Measurements from ENCODE around the gene SLC44A3.

SLC44A3 gene

GRCh38 chr1:94819945-94820746, at the start of gene SLC44A3:
Gene SLC44A3 (plus strand): TSS chr1:94820357. CDS start chr1:94820452, 95 bp downstream.
- DNase-seq, result no peak

- DNase-seq, result no peak
Observed at GRCh38 chr1:94772230-94772641, 47.9 kb upstream of the SLC44A3 start.

GRCh38 chr1:94772845-94773244, 47.3 kb upstream of the SLC44A3 start:
- DNase-seq, result no peak

GRCh38 chr1:94773296-94773809, 46.8 kb upstream of the SLC44A3 start:
- no peak for DNase-seq

- DNase-seq, result no peak
Observed at GRCh38 chr1:94773931-94774422, 46.2 kb upstream of the SLC44A3 start.

GRCh38 chr1:94776474-94776873, 43.7 kb upstream of the SLC44A3 start:
- no peak for DNase-seq

- DNase-seq, result no peak
Observed at GRCh38 chr1:94777281-94777680, 42.9 kb upstream of the SLC44A3 start.

- DNase-seq, result no peak
Observed at GRCh38 chr1:94778808-94779207, 41.3 kb upstream of the SLC44A3 start.

- no peak for DNase-seq
Observed at GRCh38 chr1:94783342-94784189, 36.6 kb upstream of the SLC44A3 start.

- DNase-seq, result no peak
Observed at GRCh38 chr1:94784190-94784515, 36.0 kb upstream of the SLC44A3 start.

- DNase-seq, result no peak
Observed at GRCh38 chr1:94787691-94788090, 32.5 kb upstream of the SLC44A3 start.

GRCh38 chr1:94790246-94790645, 29.9 kb upstream of the SLC44A3 start:
- no peak for DNase-seq

GRCh38 chr1:94790670-94791069, 29.5 kb upstream of the SLC44A3 start:
- no peak for DNase-seq

GRCh38 chr1:94792473-94793295, 27.5 kb upstream of the SLC44A3 start:
- DNase-seq, result peak; percentile 64

- DNase-seq, result no peak
Observed at GRCh38 chr1:94793296-94793656, 26.9 kb upstream of the SLC44A3 start.

- no peak for DNase-seq
Observed at GRCh38 chr1:94795434-94795833, 24.7 kb upstream of the SLC44A3 start.

GRCh38 chr1:94796266-94796665, 23.9 kb upstream of the SLC44A3 start:
- DNase-seq, result no peak

- DNase-seq, result no peak
Observed at GRCh38 chr1:94797291-94797690, 22.9 kb upstream of the SLC44A3 start.

GRCh38 chr1:94798054-94798453, 22.1 kb upstream of the SLC44A3 start:
- DNase-seq, result no peak

- DNase-seq, result no peak
Observed at GRCh38 chr1:94798462-94798861, 21.7 kb upstream of the SLC44A3 start.

GRCh38 chr1:94799206-94799605, 21.0 kb upstream of the SLC44A3 start:
- DNase-seq, result no peak

- peak; percentile 84 for DNase-seq
Observed at GRCh38 chr1:94801919-94802546, 18.1 kb upstream of the SLC44A3 start.
